Amygdala (tissue), 56 donors: ENCODE measurements around the gene ANKRD28.
"Not testable (repeated sequence)": the region's sequence is repeated elsewhere in the genome, so short reads cannot be mapped to it uniquely, and the experiment has no call there.

ENCODE experiments used
- DNase-seq, 56 donors: peaks; one replicate each; lab custom pipeline; 2025; lab: John Stamatoyannopoulos, UW

ANKRD28 gene

DNA sequence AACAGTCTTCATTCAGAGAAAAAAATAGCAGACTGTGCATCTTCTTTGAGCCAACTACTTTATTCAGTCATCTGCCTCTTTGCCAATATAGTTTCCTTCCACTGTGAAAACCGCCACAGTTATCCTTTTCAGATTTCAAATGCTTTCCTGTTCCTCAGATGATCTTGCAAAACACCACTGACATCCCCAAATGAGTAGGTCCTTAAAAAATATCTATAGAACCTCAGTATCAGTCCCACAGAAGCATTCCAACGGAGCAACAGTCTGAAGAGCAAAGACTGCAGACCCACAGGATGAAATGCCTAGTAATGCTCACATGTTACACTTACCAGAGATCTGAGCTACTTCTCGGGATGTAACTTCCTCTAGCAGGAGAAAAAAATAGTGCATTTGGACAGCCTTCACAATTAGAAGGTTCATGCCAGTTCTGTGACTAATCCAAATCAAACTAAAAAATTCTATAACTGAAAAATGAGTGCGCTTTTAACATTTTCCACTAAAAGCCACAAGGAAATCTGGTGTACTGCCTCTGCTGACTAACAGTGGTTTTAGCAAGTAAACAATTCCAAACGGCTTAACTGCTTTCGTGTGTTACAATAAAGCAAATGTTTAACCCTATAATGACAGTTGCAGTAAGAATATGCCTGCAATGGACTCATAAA lies at the start of gene ANKRD28:
Gene ANKRD28, minus strand, starts transcription at position 338 of the 662 bp plus-strand sequence. CDS start 1,458 bp downstream, outside the sequence.
- DNase-seq: peak in 21 of 56 donors; percentile 3 to 68 (median 17)

DNA sequence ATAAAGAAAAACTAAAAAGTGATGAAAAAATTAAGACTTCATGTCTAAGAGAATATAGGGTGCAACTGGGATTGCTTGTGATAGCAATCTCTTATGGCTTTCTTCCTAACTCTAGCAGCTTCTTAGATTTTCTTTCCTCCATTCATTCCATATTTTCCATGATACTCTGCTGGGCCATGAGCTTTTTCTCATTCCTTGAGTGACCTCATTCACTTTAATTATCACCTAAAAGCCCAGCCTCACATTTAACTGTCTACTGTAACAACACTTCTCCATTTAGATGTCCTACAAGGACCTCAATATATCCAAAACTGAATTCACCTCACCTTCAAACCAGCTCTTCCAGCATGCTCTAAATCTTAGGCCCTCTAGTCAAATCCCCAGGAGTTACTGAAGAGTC lies 49.5 kb upstream of the ANKRD28 start:
- DNase-seq: no peak

DNA sequence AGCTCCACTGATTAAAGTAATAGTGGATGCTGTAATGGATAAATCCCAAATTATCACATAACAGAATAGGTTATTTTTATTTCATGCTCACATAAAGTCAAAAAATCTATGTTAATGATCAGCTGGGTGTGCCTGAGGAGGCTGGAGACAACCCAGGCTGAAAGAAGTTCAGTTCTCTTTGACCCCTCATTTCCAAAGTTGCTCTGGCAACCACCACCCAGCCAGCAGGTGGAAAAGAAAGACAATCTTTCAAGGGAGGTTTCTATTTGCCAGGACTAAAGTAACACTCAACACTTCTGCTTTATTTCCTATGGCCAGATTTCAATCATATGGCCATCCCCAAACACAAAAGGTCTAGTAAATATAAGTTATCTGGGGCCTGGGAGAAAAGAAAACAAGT lies 48.8 kb upstream of the ANKRD28 start:
- DNase-seq: no peak

DNA sequence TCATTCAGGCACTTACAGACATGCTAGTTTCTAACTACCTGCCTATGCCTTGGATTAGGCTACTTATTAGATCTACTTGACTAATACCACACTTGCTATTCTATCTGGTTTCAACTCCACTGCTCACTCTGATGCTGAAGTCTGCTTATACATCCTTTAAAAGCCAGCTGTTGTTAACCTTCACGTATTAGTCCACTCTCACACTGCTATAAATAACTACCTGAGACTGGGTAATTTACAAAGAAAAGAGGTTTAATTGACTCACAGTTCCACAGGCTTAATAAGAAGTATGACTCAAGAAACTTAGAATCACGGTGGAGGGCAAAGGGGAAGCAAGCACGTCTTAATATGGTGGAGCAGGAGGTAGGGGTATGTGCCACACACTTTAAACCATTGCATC lies 47.7 kb upstream of the ANKRD28 start:
- no peak for DNase-seq

DNA sequence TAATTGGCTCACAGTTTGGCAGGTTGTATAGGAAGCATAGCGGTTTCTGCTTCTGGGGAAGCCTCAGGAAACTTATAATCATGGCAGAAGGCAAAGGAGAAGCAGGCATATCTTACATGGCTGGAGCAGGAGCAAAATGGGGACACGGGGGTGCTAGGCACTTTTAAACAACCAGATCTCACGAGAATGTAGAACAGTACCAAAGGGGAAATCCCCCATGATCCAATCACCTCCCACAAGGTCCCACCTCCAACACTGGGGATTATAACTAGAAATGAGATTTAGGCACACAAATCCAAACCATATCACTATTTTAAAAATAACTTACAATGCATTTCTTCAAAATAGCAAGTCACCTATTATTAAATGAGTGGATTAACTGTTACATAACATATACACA lies 47.1 kb upstream of the ANKRD28 start:
- DNase-seq: no peak

DNA sequence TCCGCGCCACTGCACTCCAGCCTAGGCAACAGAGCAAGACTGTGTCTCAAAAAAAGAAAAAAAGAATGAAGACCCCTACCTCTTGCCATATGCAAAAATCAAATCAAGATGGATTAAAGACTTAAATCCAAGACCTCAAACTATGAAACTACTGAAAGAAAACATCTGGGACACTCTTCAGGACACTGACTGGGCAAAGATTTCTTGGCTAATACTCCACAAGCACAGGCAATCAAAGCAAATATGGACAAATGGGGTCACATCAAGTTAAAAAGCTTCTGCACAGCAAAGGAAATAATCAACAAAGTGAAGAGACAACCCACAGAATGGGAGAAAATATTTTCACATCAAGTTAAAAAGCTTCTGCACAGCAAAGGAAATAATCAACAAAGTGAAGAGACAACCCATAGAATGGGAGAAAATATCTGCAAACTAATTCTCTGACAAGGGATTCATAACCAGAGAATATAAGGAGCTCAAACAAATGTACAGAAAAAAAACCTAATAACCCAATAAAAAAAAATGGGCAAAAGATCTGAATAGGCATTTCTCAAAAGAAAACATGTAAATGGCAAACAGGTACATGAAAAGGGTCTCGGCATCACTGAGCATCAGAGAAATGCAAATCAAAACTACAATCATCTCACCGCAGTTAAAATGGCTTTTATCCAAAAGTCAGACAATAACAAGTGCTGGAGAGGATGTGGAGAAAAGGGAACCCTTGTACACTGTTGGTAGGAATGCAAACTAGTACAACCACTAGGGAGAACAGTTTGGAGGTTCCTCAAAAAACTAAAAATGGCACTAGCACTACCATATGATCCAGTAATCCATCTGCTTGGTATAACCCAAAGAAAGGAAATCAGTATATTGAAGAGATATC lies 43.6 kb upstream of the ANKRD28 start:
- not testable (repeated sequence) for DNase-seq

DNA sequence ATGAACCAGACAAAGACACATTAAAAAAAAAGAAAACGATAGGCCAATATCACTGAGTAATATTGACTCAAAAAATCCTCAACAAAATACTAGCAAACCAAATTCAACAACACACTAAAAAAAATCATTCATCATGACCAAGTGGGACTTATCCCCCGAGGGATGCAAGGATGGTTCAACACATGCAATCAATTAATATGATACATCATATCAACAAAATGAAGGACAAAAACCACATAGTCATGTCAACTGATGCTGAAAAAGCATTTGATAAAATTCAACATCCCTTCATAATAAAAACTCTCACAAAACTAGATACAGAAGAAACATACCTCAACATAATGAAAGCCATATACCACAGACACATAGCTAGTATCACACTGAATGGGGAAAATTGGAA lies 41.8 kb upstream of the ANKRD28 start:
- no peak for DNase-seq

DNA sequence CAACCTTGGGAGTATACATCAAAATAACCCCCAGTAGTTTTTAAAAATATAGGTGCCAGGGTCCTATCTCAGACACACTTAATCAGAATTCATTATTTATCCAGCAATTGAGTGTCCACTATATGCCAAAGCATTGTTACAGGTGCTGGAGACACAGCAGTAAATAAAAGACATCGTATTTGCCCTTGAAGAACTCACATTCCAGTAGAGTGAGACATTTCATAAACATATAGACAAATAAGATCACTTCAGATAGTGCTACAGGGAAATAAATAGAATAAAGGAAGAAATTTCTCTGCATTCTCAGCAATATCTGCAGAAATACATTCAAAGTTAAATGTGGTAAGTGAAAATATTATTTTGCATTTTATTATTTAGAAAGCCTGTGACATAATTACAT lies 34.1 kb upstream of the ANKRD28 start:
- no peak for DNase-seq

DNA sequence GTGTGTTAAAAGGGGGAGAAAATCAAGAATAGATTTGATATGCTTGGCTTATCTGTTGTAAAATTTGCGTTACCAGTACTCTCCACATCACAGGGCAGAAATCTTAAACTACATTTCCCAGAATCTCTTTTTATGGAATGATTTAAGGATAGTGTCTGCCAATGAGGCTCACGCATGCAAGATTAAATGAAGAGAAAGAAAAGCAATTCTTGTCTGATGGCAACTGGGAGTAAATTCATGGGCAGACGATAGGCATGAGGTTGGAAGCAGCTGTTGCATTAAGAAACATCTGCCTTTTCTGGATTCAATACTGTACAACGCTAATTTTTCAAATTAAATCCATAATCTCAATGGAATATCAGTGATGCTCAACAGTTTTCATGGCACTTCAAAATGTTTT lies 27.2 kb upstream of the ANKRD28 start:
- DNase-seq: no peak

DNA sequence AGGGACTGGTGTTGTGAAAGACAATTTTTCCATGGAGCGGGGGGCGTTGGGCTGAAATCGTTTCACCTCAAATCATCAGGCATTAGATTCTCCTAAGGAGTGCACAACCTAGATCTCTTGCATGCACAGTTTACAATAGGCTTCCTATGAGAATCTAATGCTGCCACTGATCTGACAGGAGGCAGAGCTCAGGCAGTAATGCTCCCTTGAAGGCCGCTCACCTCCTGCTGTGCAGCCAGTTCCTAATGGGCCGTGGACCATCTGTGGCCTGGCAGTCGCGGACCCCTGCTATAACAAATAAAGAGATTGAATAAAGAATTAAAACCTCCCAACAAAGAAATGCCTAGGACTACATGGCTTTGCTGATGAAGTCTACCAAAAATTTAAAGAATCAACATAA lies 25.3 kb upstream of the ANKRD28 start:
- no peak for DNase-seq

DNA sequence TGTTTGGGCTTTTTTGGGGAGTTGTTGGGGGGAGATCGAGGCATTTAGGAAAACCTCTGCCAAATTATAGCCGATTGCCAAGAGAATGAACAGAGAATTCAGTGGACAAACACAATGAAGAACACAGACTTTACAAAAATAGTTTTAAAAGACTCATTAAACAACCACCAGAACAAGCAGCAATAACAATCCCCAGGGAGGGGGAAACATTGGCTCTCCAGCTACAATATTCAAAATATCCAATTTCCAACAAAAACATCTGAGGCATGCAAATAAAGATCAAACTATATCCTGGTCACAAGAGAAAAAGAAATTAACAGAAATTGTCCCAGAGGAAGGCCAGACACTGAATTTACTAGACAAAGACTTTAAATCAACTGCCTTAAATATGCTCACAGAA lies 24.5 kb upstream of the ANKRD28 start:
- DNase-seq: no peak

DNA sequence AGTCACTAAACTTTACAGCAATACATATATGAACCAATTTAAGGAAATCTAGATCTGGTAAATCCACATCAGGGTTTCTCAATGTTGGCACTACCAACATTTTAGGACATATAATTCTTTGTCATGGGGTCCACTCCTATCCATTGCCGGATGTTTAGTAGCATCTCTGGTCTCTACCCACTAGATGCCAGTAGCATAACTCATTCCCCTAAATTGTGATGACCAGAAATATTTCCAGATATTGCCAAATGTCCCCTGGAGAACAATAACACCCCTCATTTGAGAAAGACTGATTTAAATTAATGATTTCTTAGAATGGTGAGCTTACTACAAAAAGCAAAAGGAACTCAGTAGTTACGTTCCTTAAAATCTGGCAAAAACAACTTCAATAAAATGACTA lies 23.1 kb upstream of the ANKRD28 start:
- no peak for DNase-seq

DNA sequence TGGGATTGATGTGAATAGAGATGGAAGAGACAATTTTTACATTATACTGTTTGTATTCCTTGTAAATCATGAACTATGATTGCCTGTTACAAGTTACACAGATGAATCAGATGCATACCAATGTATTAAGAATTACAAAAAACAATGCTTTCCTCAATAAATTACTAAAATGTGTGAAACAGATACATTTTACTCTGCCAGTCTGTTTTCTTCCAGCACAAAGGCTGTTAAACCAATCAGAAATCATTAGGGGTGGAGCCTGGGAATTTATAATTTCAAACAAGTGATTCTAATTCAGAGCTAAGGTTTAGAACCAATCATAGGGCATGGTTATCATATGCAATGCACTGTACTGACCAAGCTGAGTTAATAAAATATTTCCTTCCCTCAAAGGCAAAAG lies 21.8 kb upstream of the ANKRD28 start:
- DNase-seq: no peak

DNA sequence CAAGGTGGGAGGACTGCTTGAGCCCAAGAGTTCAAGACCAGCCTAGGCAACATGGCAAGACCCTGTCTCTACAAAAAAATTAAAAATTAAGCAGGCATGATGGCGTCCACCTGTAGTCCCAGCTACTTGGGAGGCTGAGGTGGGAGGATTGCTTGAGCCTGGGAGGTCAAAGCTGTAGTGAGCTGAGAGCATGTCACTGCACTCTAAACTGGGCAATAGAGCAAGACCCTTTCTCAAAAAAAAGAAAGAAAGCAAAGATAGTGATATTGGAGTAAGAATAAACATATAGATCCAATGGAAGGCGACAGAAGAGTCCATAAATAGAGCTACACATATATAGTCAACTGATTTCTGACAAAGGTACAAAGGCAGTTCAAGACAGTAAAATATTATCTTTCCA lies 21.3 kb upstream of the ANKRD28 start:
- DNase-seq: no peak

DNA sequence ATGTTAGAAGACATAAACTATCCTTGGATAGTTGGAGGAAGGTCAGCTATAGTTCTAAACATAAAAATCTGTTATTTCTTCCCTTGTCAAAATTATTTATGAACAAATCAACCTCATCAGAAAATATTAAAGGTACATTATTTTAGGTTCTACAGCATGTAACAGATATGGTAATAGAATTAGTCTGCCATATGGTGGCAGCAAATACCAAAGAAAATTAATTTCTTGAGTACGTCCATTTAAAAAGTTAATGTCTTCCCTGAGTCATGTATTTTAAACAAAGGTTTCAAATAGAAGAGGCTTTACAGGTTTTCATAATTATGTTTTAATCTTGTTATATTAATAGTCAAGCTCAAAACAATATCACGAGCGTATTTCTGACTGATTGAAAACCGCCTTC lies 17.9 kb upstream of the ANKRD28 start:
- DNase-seq: peak in 1 of 56 donors; percentile 38

DNA sequence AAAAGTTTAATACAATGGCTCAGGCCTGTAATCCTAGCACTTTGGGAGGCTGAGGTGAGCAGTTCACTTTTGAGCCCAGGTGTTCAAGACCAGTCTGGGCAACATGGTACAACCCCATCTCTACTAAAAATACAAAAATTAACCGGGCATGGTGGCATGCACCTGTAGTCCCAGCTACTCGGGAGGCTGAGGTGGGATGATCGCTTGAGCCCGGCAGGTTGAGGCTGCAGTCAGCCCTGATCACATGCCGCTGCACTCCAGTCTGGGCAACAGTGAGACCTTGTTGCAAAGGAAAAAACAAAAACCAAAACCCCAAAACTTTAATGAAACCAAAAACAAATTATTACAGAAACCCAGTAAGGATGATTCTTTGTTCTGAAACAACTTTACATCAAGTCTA lies 15.3 kb upstream of the ANKRD28 start:
- DNase-seq: not testable (repeated sequence)

DNA sequence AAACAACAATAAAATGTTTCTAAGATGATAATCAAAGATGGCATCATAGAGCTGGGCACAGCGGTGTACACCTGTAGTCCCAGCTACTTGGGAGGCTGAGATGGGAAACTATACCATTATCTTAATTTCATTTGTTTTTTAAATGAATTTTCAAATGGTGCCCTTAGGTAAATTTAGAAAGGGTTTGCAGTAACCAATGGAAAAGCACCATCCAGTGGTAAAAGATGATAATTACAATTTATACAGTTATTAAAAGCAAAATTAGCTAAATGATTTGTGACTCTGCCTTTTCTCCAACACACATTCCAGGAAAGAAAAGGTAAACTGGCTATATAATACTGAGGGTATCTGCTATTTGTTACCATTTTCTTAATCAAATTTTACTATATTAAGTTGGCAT lies 14.4 kb upstream of the ANKRD28 start:
- no peak for DNase-seq

DNA sequence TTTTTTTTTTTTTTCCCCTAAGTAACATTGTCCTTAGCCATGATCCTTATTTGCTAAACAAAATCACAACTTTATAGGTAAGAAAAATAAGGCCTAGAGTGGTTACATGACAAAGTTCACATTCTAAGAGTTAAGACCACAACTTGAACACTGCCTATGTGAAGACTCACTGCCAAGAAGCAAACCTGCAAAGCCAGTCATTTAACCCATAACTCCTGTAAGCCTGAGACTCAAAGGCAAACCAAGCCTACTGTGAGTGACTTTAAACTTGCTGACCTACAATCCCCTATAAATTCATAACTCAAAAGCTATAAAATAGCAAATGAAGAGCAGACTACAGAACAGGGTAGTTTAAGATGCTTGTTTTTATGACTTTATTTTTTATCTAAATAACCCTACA lies 12.9 kb upstream of the ANKRD28 start:
- no peak for DNase-seq

DNA sequence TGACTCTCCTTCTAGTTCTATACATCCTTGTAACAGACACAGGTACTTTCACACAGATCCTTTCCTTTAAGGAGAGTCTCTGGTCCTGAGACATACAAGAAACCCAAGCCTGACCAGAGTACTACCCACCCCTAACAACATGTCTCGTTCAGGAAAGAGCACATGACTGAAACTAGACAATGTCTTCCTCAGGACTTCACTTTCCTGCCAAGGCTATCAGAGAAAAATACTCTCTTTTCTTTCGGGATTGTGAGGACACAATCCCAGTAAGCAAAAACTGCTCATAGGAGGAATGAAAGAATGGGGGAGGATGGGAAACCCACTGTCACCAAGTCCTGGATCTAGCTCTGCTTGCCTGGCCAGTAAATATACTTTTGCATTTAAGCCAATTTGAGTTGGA lies 11.5 kb upstream of the ANKRD28 start:
- DNase-seq: no peak

DNA sequence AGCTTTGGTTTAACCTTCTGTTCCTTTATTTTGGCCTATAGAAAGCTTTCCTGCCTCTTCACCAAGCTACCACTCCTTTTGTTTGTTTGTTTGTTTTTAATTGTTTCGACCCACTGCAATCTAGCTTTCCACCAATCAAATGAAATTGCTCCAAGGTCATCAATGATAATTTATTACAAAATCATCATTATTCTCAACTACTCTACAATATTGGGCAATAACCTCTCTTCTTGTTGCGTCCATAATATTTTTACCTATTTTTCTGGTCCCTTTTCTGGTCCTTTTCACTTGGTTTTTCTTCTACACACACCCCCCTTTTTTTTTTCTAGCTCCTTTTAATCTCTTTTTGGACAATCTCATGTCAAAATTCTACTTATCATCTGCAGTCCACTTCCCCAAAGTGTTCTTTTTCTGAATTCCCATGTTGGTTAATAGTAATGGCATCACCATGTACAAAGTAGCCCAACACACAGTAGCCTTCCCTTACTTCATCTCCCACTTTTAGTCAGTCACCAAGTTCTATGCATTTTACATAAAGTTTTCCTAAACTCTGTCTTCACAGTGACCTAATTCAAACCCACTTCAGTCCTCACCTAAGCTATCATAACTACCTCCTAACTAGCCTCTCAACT lies 11.0 kb upstream of the ANKRD28 start:
- no peak for DNase-seq

DNA sequence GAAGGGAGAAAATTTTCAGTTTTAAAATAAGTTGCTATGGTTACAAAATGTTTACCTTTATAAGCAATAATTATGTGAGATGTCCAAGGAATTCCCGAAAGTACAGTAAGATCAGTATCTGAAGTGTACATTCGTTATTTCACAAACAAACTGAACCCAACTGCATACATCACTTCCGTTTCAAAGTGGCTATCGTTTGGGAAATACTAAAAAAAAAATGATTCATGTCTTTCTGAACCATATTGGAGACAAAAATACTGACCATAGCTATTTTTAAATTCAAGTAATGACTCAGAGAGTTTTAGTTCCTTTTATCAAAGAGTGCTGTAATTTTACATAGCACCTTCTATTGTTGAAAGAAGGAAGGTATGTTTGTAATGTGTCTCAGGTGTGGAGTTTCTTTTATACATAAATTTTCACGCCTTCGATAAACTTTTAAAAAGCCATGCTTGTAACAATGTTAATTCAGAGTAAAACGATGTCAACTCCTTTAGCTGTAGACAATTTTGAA lies 8.0 kb upstream of the ANKRD28 start:
- DNase-seq: no peak
